ENCODE measurements around the gene SMARCA5.
"Not testable (repeated sequence)": the region's sequence is repeated elsewhere in the genome, so short reads cannot be mapped to it uniquely, and the experiment has no call there.

Gene SMARCA5, protein sequence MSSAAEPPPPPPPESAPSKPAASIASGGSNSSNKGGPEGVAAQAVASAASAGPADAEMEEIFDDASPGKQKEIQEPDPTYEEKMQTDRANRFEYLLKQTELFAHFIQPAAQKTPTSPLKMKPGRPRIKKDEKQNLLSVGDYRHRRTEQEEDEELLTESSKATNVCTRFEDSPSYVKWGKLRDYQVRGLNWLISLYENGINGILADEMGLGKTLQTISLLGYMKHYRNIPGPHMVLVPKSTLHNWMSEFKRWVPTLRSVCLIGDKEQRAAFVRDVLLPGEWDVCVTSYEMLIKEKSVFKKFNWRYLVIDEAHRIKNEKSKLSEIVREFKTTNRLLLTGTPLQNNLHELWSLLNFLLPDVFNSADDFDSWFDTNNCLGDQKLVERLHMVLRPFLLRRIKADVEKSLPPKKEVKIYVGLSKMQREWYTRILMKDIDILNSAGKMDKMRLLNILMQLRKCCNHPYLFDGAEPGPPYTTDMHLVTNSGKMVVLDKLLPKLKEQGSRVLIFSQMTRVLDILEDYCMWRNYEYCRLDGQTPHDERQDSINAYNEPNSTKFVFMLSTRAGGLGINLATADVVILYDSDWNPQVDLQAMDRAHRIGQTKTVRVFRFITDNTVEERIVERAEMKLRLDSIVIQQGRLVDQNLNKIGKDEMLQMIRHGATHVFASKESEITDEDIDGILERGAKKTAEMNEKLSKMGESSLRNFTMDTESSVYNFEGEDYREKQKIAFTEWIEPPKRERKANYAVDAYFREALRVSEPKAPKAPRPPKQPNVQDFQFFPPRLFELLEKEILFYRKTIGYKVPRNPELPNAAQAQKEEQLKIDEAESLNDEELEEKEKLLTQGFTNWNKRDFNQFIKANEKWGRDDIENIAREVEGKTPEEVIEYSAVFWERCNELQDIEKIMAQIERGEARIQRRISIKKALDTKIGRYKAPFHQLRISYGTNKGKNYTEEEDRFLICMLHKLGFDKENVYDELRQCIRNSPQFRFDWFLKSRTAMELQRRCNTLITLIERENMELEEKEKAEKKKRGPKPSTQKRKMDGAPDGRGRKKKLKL
- total RNA-seq = 343 to 433 (median 389) reads per million in 4 donors

DNA sequence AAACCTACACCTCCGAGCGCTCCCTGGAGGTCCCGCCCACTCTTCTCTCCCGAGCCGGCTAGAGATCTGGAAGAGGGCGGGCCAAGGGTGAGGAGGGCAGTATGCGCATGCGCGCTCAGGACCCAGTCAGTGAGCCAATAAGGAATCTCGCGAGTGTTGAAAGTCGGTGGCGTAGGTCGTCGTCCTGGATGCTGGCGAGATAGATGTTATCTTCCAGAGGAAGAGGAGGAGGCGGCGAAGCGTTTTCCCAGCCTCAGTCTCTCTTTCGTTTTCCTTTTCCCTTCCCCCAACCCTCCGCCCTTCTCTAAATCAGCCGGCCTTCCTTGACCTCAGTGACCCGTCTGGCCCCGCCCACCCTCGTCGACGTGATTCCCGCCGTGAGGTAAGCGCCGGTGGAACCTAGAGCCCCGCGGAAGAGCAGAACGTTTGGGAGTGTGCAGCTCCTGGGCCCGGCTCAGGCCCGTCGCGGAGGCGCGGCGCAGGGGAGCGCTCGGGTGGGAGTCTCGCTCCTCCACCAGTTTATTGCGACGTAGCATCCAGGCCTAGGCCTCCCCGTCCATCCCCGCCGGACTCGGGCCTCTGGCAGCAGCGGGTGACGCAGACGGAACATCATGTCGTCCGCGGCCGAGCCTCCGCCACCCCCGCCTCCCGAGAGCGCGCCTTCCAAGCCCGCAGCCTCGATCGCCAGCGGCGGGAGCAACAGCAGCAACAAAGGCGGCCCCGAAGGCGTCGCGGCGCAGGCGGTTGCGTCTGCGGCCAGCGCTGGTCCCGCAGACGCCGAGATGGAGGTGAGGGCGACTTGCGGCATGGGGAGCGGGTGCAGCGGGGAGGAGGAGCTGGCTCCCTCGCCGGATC lies at the start of gene SMARCA5:
Gene SMARCA5 (plus strand): TSS at position 389 of the 855 bp plus-strand sequence. CDS start 223 bp downstream, at position 612.
- DNase-seq = peak; percentile 94 to 99 (median 95)

DNA sequence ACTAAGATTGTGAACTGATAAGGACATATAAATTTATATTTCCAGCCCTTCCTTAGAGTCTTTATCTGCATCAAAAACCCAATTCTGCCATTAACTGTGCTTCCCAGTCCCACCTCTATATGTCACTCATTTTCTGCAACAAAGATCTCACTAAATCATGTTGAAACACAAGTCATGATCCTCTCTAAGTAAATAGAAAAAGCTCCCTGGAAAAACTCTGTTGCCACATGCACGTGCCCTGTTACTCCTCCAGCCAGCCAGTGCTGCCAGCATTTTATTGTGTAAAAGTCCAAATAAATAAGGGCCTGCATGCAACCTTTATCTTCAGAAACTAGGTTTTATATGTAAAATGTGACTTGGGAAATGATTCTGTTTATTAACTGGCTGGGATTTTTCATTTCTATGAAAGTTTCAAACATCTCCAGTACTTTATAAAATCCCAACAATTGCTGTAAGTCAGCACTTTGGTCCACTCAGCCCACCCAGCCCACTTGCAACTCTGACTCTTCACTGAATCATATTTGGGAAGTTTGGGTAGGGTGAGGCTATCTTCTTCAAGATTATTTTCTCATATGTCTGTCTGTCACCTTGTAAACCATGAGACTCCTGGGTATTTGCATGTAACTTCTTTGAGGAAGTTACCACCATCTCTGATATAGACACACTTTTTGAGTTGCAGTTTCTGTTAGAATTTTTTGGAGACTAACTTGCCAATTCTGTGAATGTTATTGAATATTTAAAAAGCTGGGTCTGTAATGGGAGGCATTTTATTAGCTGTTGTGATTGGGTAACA lies 40.0 kb upstream of the SMARCA5 start:
- DNase-seq = no peak

DNA sequence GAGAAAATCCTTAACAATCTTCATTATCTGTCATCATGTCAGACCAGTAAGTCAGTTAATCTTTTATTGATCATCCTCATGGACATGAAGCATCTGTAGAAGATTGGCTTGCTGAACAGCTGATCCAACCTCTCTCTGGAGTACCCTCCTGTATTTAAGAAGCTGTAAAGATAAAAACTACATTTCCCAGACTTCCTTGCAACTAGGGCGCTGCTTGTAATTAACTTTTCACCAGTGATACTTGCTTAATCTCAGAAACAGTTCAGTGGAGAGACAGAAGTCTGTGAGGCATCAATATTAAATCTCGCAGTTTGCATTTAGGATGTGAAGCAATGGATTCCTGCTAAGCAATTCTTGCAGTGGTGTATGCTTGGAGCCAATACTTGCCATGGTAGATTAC lies 36.0 kb upstream of the SMARCA5 start:
- DNase-seq = no peak

DNA sequence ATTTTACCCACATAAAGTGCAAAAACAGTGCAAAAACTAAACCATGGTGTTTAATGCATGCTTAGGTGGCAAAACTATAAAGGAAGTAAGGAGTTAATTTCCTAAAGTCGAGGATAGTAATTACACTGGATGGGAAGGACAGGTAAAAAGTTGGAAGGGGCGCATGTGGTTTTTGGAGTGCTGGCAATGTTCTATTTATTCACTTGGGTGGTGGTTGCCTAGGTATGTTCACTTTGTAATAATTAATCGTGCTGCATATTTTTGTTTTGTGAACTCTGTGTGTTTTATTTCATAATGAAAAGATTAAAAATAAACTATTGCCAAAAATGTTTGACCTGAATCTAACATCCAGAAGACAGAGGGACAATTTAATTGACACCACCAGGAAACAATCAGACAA lies 32.1 kb upstream of the SMARCA5 start:
- DNase-seq = no peak

DNA sequence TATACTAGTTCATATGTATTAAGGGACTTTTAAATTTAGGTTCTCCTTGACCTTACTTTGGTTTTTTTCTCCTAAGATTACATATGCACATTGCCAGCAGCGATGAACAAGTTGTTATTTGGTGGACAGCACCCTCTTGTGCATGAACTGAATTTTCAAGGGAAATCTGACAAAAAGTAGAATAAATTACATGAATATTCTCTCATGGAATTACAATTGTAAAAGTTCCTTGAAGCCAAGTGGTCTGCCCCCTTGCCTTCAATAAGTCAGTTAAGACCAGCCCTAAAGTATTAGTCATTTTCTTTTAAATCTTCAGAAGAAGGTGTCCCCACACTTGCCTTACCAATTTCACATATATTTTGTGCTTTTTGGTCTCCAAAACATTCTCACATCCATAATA lies 30.7 kb upstream of the SMARCA5 start:
- DNase-seq = no peak

DNA sequence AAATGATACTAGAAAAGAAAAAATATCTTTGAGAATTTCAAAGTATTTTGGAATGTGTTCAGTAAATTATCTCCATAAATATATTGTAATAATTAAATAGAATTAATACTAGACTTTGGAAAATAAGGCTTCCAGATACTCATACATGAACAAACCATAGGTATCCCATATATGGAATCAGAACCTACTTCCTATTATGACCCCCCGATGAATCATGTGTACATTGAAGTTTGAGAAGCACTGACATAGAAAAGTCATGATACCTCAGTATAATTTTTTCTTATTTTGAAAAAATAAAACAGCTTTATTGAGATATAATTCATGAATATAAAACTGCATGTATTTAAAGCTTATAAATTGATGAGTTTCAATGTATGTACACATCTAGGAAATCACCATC lies 27.2 kb upstream of the SMARCA5 start:
- no peak for DNase-seq

DNA sequence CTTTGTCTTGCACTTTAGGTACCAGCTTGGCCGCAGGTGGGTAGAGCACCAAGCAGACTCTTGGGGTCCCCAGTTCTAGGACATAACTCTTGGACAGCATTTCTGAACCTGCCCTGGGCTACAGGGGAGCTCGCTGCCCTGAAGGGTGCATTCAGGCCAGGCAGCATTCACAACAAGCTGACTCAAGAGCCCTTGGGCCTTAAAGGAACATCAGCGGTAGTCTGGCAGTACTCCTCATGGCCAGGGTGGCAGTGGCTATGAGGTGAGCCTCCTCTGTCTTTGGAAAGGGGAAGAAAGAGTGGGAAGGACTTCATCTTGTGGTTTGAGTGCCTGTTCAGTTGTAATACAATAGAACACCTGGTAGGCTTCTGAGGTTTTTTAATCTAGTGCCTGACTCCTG lies 24.8 kb upstream of the SMARCA5 start:
- no peak for DNase-seq

DNA sequence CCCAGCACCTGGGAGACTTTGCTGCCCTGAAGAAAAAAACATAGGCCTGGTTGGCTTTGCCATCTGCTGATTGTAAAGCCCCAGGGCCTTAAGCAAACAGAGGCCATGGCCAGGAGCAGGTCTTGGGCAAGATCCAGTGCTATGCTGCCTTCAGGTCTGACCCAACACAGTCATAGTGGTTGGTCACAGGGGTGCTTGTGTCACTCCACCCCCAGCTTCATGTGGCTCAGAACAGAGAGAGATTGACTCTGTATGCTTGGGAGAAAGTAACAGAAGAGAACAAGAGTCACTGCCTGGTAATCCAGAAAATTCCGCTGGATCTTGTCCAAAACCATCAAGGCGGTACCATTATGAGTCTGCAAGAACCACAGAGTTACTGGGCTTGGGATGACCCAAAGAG lies 24.4 kb upstream of the SMARCA5 start:
- DNase-seq = no peak

DNA sequence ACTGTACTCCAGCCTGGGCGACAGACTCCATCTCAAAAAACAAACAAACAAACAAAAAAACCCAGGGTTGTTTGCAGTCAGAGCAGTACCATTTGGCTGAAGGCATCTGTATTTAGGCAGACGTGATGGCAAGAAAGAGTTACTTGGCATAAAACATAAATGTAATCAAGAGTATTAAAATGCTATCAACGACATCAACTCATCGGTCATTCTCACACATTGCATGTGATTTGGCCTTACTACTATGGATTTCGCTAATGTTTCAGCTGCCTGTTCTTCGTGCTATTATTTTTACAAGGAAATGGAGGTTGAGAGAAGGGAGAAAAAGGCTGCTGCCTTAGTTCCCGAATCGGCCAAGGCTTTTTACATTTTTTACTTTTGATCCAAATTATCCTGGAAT lies 15.5 kb upstream of the SMARCA5 start:
- no peak for DNase-seq

DNA sequence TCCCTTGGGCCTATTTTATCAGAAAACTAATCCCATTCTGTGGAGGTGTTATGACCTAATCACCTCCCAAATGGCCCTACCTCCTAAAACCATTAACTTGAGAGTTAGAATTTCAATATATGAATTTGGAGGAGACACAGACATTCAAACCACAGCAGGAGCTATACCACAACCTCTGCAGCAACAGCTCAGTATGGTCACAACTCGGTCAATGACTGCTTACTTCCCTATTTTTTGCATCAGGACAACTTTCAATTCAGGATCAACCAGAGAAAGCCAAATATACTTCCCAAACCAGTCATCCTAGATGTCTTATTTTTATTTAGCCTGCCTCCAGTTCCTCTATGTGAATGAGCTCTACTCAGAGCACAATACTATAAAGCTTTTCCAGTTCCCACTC lies 11.3 kb upstream of the SMARCA5 start:
- DNase-seq = no peak

DNA sequence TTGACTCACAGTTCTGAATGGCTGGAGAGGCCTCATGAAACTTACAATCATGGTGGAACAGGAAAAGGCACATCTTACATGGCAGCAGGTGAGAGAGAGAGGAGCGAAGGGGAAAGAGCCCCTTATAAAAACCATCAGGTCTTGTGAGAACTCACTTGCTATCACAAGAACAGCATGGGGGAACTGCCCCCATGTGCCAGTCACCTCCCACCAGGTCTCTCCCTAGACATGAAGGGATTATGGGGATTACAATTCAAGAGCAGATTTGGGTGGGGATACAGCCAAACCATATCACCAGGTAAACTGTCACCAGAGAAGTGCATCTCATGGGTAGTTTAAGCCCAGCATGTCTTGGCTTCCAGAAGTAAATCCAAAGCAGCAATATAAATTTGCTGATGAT lies 7.5 kb upstream of the SMARCA5 start:
- no peak for DNase-seq

DNA sequence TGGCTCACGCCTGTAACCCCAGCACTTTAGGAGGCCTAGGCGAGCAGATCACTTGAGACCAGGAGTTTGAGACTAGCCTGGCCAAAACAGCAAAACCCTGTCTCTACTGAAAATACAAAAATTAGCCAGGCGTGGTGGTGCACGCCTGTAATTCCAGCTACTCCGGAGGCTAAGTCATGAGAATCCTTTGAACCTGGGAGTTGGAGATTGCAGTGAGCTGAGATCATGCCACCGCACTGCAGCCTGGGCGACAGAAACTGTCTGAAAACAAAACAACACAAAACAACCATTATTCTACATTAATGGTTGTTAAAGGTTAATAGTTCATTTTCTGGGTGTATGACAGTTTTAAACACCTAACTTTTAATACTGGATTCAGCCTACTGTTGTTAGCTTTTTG lies 1.6 kb upstream of the SMARCA5 start:
- DNase-seq = no peak

DNA sequence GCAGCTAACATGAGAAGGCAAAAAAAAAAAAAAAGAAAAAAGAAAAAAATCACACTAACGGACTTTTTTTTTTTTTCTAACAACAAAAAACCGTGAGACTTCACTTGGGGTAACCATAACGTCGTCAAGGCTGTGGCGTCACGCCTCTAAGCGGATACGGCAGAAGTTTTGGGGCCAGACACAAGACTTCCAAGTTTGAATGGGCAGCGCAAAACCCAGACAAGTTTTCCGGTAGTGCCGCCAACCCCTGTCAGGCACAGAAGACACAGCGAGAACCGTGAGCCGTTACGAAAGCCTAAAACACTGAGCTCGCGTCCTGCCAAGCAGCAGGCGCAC lies 556 bp upstream of the SMARCA5 start:
- DNase-seq = no peak

DNA sequence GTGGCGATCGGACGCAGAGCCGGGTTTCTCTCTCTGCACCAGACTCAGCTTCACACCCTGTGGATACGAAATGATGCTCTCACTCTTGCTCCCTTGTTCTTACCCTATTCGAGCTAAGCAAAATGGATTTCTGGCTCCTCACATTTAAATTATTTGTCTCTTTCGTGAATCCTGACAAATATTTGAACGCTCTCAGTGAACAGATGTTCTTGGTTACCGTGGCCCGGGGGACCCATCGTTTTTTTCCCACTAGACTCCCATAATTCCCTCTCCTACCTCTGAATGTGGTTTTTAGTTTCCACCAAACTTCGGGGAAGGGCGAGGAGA lies 630 bp downstream of the SMARCA5 start:
- DNase-seq = no peak

DNA sequence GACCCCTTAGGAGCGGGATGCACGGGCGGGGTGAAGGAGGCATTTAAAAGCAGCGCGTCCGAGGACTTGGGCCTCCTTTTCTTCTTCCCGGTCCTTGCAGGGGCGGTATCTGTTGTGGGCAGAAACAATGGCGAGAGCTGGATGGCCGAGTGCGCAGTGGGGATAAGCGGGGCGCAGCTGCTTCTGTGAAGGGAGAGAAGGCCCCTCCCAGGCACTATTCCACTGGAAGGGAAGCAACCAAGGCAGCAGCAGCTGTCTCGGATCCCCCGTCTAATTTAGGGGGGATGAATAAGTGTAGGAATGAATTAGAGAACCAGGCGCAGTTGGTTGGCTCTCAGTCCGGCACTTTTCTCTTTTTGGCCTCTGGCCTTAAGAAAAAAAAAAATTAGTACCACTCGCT lies 995 bp downstream of the SMARCA5 start:
- peak in 3 of 5 donors; percentile 6 to 8 (median 6) for DNase-seq

DNA sequence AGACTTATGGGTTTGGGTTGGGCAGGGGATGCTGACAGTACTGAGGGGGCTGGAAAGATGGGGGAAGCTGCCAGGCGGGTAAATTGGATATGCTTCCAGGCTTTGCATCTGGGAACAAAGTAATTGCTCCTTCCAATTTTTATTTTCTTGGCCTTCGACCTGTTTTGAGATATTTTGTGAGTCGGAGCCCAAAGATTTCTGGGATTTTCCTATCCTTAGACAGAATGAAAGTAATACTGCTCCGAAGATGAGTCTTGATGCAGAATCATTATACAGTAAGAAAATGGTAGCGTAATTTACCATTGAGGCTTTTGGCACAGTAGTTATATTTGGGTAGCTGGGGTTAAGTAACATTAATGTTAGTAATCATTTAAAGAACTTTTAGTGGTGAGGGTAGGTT lies 1.4 kb downstream of the SMARCA5 start:
- DNase-seq = peak in 1 of 5 donors; percentile 1

DNA sequence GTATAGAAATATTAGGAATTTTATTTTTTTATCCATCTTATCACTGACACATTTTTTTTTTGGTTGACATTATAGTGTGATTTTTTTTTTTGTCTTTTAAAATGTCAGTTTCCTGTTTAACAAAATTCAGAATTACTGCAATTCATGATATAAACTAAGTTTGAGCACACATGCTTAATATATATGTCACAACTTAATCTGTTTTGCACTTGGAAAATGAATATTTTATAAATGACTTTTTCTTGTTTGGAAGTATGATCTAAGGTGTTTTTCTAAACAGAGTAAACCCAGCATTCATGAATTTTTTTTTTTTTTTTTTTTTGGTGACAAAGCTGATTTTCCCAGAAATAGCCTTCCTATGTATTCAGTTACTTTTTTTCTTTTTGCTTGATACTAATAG lies 2.4 kb downstream of the SMARCA5 start:
- DNase-seq = no peak

DNA sequence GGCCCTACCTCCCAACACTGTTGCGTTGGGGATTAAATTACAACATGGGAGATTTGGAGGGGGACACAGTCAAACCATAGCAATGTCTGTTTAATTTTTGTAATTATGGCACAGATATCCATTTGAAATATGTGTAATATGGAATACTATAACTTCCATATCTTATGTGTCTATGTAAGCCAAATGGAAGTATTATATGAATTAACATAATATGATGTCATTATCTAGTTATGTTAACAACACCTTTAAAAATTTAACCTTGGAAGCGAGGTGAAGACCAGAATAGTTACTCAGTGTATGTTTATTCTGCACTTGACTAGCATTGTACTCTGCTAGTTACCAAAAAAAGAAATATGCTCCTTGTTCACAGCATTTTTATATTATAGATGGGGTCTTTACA lies 4.3 kb downstream of the SMARCA5 start:
- DNase-seq = no peak

DNA sequence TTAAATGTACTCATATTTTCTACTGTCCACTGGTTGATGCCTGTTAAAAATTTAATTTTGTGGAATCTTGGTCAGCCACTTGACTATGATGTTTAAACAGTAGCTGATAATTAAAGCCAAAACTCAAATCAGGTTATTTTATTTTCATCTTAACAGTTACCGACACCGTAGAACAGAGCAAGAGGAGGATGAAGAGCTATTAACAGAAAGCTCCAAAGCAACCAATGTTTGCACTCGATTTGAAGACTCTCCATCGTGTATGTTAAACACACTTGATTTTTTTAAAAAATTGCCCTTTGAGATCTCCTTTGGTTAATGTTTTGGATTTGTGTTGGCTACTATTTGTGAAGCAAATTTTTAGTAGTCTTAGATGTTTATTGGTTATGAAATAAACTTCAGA lies 10.7 kb downstream of the SMARCA5 start:
- no peak for DNase-seq

DNA sequence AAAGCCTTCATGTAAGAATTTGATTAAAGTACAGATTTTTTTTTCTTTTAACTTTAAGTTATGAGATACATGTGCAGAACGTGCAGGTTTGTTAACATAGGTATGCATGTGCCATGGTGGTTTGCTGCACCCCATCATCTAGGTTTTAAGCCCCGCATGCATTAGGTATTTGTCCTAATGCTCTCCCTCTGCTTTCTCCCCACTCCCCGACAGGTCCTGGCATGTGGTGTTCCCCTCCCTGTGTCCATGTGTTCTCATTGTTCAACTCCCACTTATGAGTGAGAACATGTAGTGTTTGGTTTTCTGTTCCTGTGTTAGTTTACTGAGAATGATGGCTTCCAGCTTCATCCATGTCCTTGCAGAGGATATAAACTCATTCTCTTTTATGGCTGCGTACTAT lies 14.5 kb downstream of the SMARCA5 start:
- not testable (repeated sequence) for DNase-seq

DNA sequence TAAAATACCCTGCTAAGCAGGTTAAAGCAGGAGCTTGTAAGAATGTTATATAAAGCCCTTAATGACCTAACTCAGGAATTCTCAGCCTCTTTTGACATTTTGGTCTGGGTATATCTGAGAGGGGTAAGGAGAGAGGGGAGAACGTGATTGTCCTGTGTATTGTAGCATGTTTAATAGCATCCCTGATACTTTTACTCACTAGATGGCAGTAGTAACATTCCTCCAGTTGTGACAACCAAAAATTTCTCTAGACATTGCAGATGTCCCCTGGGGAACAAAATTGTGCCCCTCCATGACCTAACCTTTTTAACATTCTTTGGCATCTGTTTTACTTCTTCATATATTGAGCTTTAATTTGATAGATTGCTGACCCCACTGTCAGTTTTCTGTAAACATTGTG lies 17.9 kb downstream of the SMARCA5 start:
- no peak for DNase-seq

Data from T-helper 1 cell (primary cell).